WERI-Rb-1 (cell line): ENCODE measurements around the gene SLC22A15.
A peak's percentile ranks its signal among the peaks of the same experiment; 100 is the strongest.

ENCODE experiments used
- DNase-seq: peaks from one replicate; pipeline ENCODE4 v3.0.0-alpha.2; 2020
- H3K27ac ChIP-seq: fragments of 250-450 bp; sonication (Bioruptor Pico); 2 replicates; pipeline ENCODE4 v1.5.1; 2020; ENCODE audit warnings: mild to moderate bottlenecking, moderate library complexity
- H3K27me3 ChIP-seq: fragments of 250-450 bp; sonication (Bioruptor Pico); 2 replicates; pipeline ENCODE4 v1.5.1; 2021; ENCODE audit warnings: mild to moderate bottlenecking, low read depth, moderate library complexity; ENCODE audit not compliant: insufficient read depth, severe bottlenecking
- H3K36me3 ChIP-seq: fragments of 250-450 bp; sonication (Bioruptor Pico); 2 replicates; pipeline ENCODE4 v1.5.1; 2020; ENCODE audit warnings: mild to moderate bottlenecking, moderate library complexity
- H3K4me3 ChIP-seq: 2 replicates; pipeline ENCODE4 v1.5.1; 2011; ENCODE audit warnings: low read depth, mild to moderate bottlenecking, control low read depth, low read length
- H3K9me3 ChIP-seq: fragments of 250-450 bp; sonication (Bioruptor Pico); 2 replicates; pipeline ENCODE4 v1.5.1; 2021; ENCODE audit warnings: mild to moderate bottlenecking, moderate library complexity; ENCODE audit not compliant: severe bottlenecking
- CTCF ChIP-seq: IDR thresholded peaks from 2 replicates; pipeline ENCODE4 v1.5.1; 2011; ENCODE audit warnings: low read depth, mild to moderate bottlenecking, control low read depth, inconsistent platforms, low read length

Gene SLC22A15

GRCh38 chr1:115976921-115977498 is 697 bp downstream of the SLC22A15 start:
- H3K27ac ChIP-seq, result no peak overlapping the region
- peak overlapping the region; percentile 43 for H3K4me3 ChIP-seq
- peak; percentile 9 for DNase-seq
- H3K27me3 ChIP-seq, result peaks cover 31% of the 10 kb centered on the region
- no peak for TF ChIP-seq CTCF
- H3K36me3 ChIP-seq, result no peaks in the 10 kb centered on the region
- H3K9me3 ChIP-seq, result no peaks in the 10 kb centered on the region

- H3K27ac ChIP-seq, result no peak overlapping the region
- H3K4me3 ChIP-seq, result no peak overlapping the region
- peaks cover 31% of the 10 kb centered on the region for H3K27me3 ChIP-seq
- no peak for TF ChIP-seq CTCF
- no peaks in the 10 kb centered on the region for H3K9me3 ChIP-seq
- no peaks in the 10 kb centered on the region for H3K36me3 ChIP-seq
- DNase-seq, result no peak
Observed at GRCh38 chr1:115977499-115978258, 1.4 kb downstream of the SLC22A15 start.

GRCh38 chr1:115978292-115978941 is 2.1 kb downstream of the SLC22A15 start:
- Histone ChIP-seq H3K27ac (no peak overlapping the region), H3K4me3 (no peak overlapping the region), H3K36me3 (no peaks in the 10 kb centered on the region), H3K27me3 (peaks cover 31% of the 10 kb centered on the region), H3K9me3 (no peaks in the 10 kb centered on the region)
- no peak for DNase-seq
- TF ChIP-seq CTCF, result no peak

GRCh38 chr1:115980156-115980555 is 3.8 kb downstream of the SLC22A15 start:
- no peak for DNase-seq
- H3K4me3 ChIP-seq, result no peak overlapping the region
- no peaks in the 10 kb centered on the region for H3K9me3 ChIP-seq
- H3K36me3 ChIP-seq, result no peaks in the 10 kb centered on the region
- H3K27me3 ChIP-seq, result peaks cover 28% of the 10 kb centered on the region
- no peak overlapping the region for H3K27ac ChIP-seq
- no peak for TF ChIP-seq CTCF

GRCh38 chr1:115980998-115981993 is 5.0 kb downstream of the SLC22A15 start:
- Histone ChIP-seq H3K9me3 (no peaks in the 10 kb centered on the region), H3K4me3 (no peak overlapping the region), H3K27ac (no peak overlapping the region), H3K27me3 (peaks cover 25% of the 10 kb centered on the region), H3K36me3 (no peaks in the 10 kb centered on the region)
- peak; percentile 63 for TF ChIP-seq CTCF
- peak; percentile 38 for DNase-seq
